Kidney (tissue), 14 donors: ENCODE measurements around the gene XPR1. TPM values are rescaled to one million over a fixed set of nuclear protein-coding genes. Genes with fewer than 3 reads are reported as not detected.

ENCODE experiments used
- DNase-seq, 5 donors: peaks; one replicate each; pipeline ENCODE4 v3.0.0-alpha.2; 2013 to 2020
- FAIRE-seq: peaks from 2 replicates; lab custom pipeline; 2012; peaks lifted over from hg19 to GRCh38; lab: Jason Lieb, UNC
- H3K27ac ChIP-seq, 2 donors: one replicate each; pipeline ENCODE4 v1.7.0; 2013; ENCODE audit warnings: low read depth in 2 of 2, low read length in 2 of 2, inconsistent platforms in 1 of 2
- H3K27me3 ChIP-seq: one replicate; pipeline ENCODE4 v1.7.1; 2013; ENCODE audit warnings: low read length, inconsistent platforms; ENCODE audit not compliant: control insufficient read depth, insufficient read depth
- H3K36me3 ChIP-seq, 3 donors: one replicate each; pipeline versions ENCODE4 v1.7.0 to v1.7.1; 2013; ENCODE audit warnings: low read length in 3 of 3, control low read depth in 1 of 3, inconsistent platforms in 1 of 3; ENCODE audit not compliant: insufficient read depth in 3 of 3, control insufficient read depth in 2 of 3
- H3K4me1 ChIP-seq, 3 donors: one replicate each; pipeline versions ENCODE4 v1.7.0 to v1.7.1; 2013; ENCODE audit warnings: low read length in 3 of 3, inconsistent platforms in 1 of 3, low read depth in 1 of 3; ENCODE audit not compliant: control insufficient read depth in 2 of 3, insufficient read depth in 2 of 3
- H3K4me3 ChIP-seq, 3 donors: one replicate each; pipeline versions ENCODE4 v1.7.0 to v1.8.1; 2013; ENCODE audit warnings: low read length in 3 of 3, control low read depth in 1 of 3, inconsistent platforms in 1 of 3
- H3K9ac ChIP-seq, 3 donors: one replicate each; pipeline versions ENCODE4 v1.7.0 to v1.7.1; 2013; ENCODE audit warnings: low read length in 3 of 3, control low read depth in 1 of 3, inconsistent platforms in 1 of 3
- H3K9me3 ChIP-seq, 3 donors: one replicate each; pipeline versions ENCODE4 v1.7.0 to v1.7.1; 2013; ENCODE audit warnings: low read length in 3 of 3, control low read depth in 1 of 3, inconsistent platforms in 1 of 3; ENCODE audit not compliant: control insufficient read depth in 2 of 3, insufficient read depth in 1 of 3
- CTCF ChIP-seq: IDR thresholded peaks from 3 replicates; pipeline ENCODE4 v1.5.1; 2012; ENCODE audit warnings: mild to moderate bottlenecking, moderate library complexity, borderline replicate concordance; ENCODE audit not compliant: insufficient read depth; ENCODE audit errors: extremely low read depth
- intact Hi-C: fragments of 100-400 bp; cut with DNase I; formaldehyde crosslinking; loops from one replicate; pipeline ENCODE4 v1.11.1; 2022
- polyA plus RNA-seq: library from polyadenylated mRNA; stranded (reverse); fragments of 350-450 nt; fragmentation: Illumina TruSeq; extraction: RNeasy Lipid Tissue Mini Kit (QIAGEN cat#74804); gene quantifications from one replicate; pipeline ENCODE4 v1.2.3, GENCODE V29; 2014; ENCODE audit warnings: low read depth, low replicate concordance; ENCODE audit not compliant: insufficient read depth
- total RNA-seq: library from RNA; stranded (reverse); fragmentation: NEBNext Ultra II Directional; extraction: Animal tissue kit (Norgen Biotek cat#: 25700); gene quantifications from one replicate; pipeline ENCODE4 v1.2.1, GENCODE V29; 2021
- donor health status: control.
- donor health status: control.
- donor health status: control.
- donor health status: control.
- donor health status: control.
- donor health status: DM: yes; HTN: yes; CAD: no.
- donor health status: Normal renal cell carcinoma (clear cell type).

Gene XPR1
- total and polyA plus RNA-seq, 2 donors from 2014 or later = 10.9 to 33.5 TPM

GRCh38 chr1:180888870-180889269 is 257.0 kb downstream of the XPR1 start:
- no peak overlapping the region for H3K9ac ChIP-seq
- DNase-seq (no peak), FAIRE-seq (no peak)
- intact Hi-C loops = loop anchor here (10.0 kb wide), 1 partner anchor 276 kb away; no protein-coding TSS in a partner anchor
- no peaks in the 10 kb centered on the region for H3K9me3 ChIP-seq
- TF ChIP-seq CTCF = no peak
- H3K27me3 ChIP-seq = no peaks in the 10 kb centered on the region
- H3K4me3 ChIP-seq = no peak overlapping the region
- H3K36me3 ChIP-seq = no peaks in the 10 kb centered on the region
- H3K27ac ChIP-seq = no peak overlapping the region
- peaks cover 0 to 7% (median 5%) of the 10 kb centered on the region in 3 donors for H3K4me1 ChIP-seq

GRCh38 chr1:180889325-180889724 is 257.5 kb downstream of the XPR1 start:
- FAIRE-seq = no peak
- intact Hi-C loops = loop anchor here (10.0 kb wide), 1 partner anchor 275 kb away; no protein-coding TSS in a partner anchor
- no peak overlapping the region for H3K4me3 ChIP-seq
- TF ChIP-seq CTCF = no peak
- no peak for DNase-seq
- peaks cover 0 to 7% (median 5%) of the 10 kb centered on the region in 3 donors for H3K4me1 ChIP-seq
- no peak overlapping the region for H3K9ac ChIP-seq
- H3K9me3 ChIP-seq = no peaks in the 10 kb centered on the region
- no peaks in the 10 kb centered on the region for H3K36me3 ChIP-seq
- no peak overlapping the region for H3K27ac ChIP-seq
- no peaks in the 10 kb centered on the region for H3K27me3 ChIP-seq

GRCh38 chr1:180892272-180892671 is 260.4 kb downstream of the XPR1 start:
- DNase-seq = no peak
- Histone ChIP-seq H3K9me3 (no peaks in the 10 kb centered on the region), H3K27ac (peak overlapping the region in 1 of 2 donors; percentile 20), H3K4me3 (no peak overlapping the region), H3K36me3 (no peaks in the 10 kb centered on the region), H3K9ac (no peak overlapping the region), H3K27me3 (no peaks in the 10 kb centered on the region), H3K4me1 (peaks cover 0 to 7% (median 5%) of the 10 kb centered on the region in 3 donors)
- TF ChIP-seq CTCF = no peak
- intact Hi-C loops = no loop called here
- FAIRE-seq = no peak

GRCh38 chr1:180892675-180893074 is 260.9 kb downstream of the XPR1 start:
- H3K27me3 ChIP-seq = no peaks in the 10 kb centered on the region
- intact Hi-C loops = no loop called here
- no peaks in the 10 kb centered on the region for H3K9me3 ChIP-seq
- H3K9ac ChIP-seq = no peak overlapping the region
- no peak for FAIRE-seq
- TF ChIP-seq CTCF = no peak
- DNase-seq = no peak
- peaks cover 0 to 7% (median 5%) of the 10 kb centered on the region in 3 donors for H3K4me1 ChIP-seq
- H3K36me3 ChIP-seq = no peaks in the 10 kb centered on the region
- H3K4me3 ChIP-seq = no peak overlapping the region
- H3K27ac ChIP-seq = no peak overlapping the region
